Activated naive CD8-positive, alpha-beta T cell treated with anti-CD3 and anti-CD28 coated beads, Interleukin-2, amount 50 U/mL, for 24 hours (primary cell): ENCODE measurements around the gene TOE1.

Source experiments
- ATAC-seq: fragments of 150-1000 bp; cut with Tn5 transposase; one replicate; pipeline ENCODE4 v1.10.0; 2021
- DNase-seq: peaks from one replicate; pipeline ENCODE4 v3.0.0; 2021
- H3K27ac Mint-ChIP-seq: one replicate; pipeline ENCODE4 v1.8.0; 2021; ENCODE audit warnings: mild to moderate bottlenecking, mixed read lengths
- H3K27me3 Mint-ChIP-seq: one replicate; pipeline ENCODE4 v1.8.0; 2021; ENCODE audit warnings: mixed read lengths
- H3K36me3 Mint-ChIP-seq: one replicate; pipeline ENCODE4 v1.8.0; 2021; ENCODE audit warnings: low read depth, mixed read lengths
- H3K4me1 Mint-ChIP-seq: one replicate; pipeline ENCODE4 v1.8.0; 2021; ENCODE audit warnings: mixed read lengths
- H3K4me3 Mint-ChIP-seq: one replicate; pipeline ENCODE4 v1.8.0; 2021; ENCODE audit warnings: mild to moderate bottlenecking, moderate library complexity, mixed read lengths
- H3K9me3 Mint-ChIP-seq: one replicate; pipeline ENCODE4 v1.8.0; 2021; ENCODE audit warnings: mixed read lengths

TOE1 gene

DNA sequence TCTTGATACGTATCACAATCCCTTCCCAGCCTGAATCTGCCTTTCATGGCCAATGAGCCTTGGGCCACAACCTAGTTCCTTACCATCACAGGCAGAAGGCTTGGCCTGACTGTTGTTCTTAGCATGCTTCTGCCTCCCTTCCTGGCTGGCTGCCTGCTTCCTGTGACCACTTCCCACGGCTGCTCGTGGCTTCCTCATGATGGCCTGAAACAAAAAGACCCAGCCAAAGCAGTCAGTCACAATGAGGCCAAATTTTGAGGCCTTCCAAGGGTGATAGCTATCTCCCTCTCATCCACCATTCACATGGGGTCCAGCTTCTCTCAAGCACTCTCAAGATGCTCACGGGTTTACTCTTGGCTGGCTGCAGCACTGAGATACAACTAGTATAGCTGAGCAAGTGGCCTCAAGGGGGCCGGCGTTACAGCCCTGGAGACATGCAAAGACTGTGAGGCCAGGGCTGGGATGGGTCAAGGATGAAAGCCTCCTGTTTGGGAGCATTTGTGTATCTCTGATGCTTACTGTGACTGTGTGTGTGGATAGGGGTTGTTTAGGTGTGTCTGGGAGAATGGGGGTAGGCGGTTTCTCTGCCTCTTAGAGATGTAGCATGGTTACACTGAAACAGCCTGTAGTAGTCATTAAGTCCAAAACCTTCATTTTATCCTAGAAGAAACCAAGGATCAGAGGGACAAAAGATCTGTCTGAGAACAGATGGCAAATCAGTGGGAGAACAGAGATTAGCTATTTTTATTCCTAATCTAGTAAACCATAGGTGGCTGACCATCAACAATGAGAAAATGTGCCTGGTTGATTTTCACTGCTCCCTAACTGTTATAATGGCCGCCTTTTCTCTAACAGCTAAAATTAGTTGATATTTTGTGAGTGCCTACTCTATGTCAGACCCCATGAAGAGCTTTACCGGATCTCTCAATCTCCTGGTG lies 5.4 kb upstream of the TOE1 start:
- peaks cover 29% of the 10 kb centered on the region for H3K4me1 Mint-ChIP-seq
- no peak overlapping the region for H3K4me3 Mint-ChIP-seq
- ATAC-seq (no peak), DNase-seq (no peak)
- H3K27me3 Mint-ChIP-seq, result no peaks in the 10 kb centered on the region
- H3K36me3 Mint-ChIP-seq, result peaks cover 21% of the 10 kb centered on the region
- H3K27ac Mint-ChIP-seq, result no peak overlapping the region
- peaks cover 4% of the 10 kb centered on the region for H3K9me3 Mint-ChIP-seq

DNA sequence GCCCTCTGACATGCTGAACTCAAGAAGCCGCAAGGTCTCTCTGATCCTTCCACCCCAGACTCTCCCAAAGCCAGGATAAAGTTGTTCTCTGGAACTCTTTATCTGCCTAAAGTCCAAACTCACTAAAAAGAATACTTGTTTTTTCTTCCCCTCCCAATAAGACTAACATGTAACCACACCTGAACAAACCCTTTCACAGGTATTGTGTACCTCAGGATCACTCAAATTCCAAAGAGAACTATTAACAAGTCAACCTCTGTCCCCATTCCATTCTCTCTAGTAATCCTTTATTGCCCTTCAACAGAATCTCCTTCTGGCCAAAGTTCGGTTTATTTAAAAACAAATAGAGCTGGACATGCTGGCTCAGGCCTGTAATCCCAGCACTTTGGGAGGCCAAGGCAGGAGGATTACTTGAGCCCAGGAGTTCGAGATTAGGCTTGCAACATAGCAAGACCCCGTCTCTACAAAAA lies 4.1 kb upstream of the TOE1 start:
- no peak for DNase-seq
- peaks cover 4% of the 10 kb centered on the region for H3K9me3 Mint-ChIP-seq
- ATAC-seq, result no peak
- H3K4me3 Mint-ChIP-seq, result no peak overlapping the region
- no peak overlapping the region for H3K27ac Mint-ChIP-seq
- H3K27me3 Mint-ChIP-seq, result no peaks in the 10 kb centered on the region
- H3K4me1 Mint-ChIP-seq, result peaks cover 32% of the 10 kb centered on the region
- peaks cover 28% of the 10 kb centered on the region for H3K36me3 Mint-ChIP-seq

DNA sequence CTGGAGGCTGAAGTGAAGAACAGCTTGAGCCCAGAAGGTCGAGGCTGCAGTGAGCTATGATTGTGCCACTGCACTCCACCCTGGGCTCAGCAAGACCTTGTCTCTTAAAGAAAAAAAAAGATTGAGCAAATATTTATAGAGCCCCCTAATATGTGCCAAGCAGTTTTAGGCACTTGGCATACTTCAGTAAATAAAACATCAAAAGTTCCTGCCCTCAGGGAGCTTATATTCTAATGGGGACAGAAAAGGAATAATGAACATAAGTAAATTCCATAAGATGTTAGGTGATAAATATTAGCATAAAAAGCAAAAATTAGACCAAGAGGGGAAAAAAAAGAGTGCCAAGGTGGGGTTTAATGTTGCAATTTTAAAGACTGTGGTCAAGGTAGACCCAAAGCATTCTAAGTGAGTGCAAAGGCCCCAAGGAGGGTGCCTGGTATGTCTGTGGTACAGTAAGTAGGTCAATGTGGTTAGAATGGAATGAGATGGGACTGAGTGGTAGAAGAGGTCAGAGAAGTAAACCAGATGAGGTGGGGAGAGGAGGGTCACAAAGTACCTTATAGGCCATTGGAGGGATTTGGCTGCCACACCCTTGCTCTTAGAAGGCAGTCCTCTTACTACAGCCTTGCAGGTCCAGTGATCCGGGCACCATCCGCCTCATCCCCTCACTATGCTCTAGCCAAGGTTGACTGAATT lies 2.2 kb upstream of the TOE1 start:
- peaks cover 48% of the 10 kb centered on the region for H3K4me1 Mint-ChIP-seq
- peaks cover 4% of the 10 kb centered on the region for H3K9me3 Mint-ChIP-seq
- H3K27me3 Mint-ChIP-seq, result no peaks in the 10 kb centered on the region
- DNase-seq, result no peak
- peak overlapping the region; percentile 43 for H3K27ac Mint-ChIP-seq
- H3K36me3 Mint-ChIP-seq, result peaks cover 41% of the 10 kb centered on the region
- H3K4me3 Mint-ChIP-seq, result peak overlapping the region; percentile 100
- ATAC-seq, result no peak

- H3K4me1 Mint-ChIP-seq, result peaks cover 47% of the 10 kb centered on the region
- no peaks in the 10 kb centered on the region for H3K27me3 Mint-ChIP-seq
- peaks cover 4% of the 10 kb centered on the region for H3K9me3 Mint-ChIP-seq
- H3K27ac Mint-ChIP-seq, result peak overlapping the region; percentile 100
- peak overlapping the region; percentile 100 for H3K4me3 Mint-ChIP-seq
- H3K36me3 Mint-ChIP-seq, result peaks cover 62% of the 10 kb centered on the region
- no peak for DNase-seq
- ATAC-seq, result peak; percentile 3
Measured at GRCh38 chr1:45340816-45341466, 971 bp downstream of the TOE1 start.

DNA sequence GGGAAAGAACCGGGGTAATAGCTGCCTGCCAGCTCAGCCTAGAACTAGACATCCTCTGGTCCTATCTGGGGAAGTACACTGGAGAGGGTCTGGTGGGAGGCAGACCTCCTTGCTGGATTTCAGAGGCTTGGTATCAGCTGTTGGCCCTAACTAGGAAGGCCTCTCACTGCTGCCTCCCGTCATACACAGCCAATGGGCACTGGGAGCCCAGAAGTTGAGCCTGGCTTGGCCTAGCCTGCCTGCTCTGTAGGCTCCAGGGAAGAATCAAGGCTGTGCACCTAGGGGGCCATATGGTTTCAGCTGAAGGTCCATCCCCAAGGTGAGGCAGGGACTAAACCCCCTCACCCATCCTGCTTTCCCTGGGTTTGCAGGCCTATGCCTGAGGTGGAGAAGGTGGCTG lies 4.5 kb downstream of the TOE1 start:
- Mint-ChIP-seq H3K4me3 (no peak overlapping the region), H3K27me3 (no peaks in the 10 kb centered on the region), H3K4me1 (peaks cover 34% of the 10 kb centered on the region), H3K9me3 (no peaks in the 10 kb centered on the region), H3K27ac (peak overlapping the region; percentile 19), H3K36me3 (peaks cover 56% of the 10 kb centered on the region)
- DNase-seq (no peak), ATAC-seq (no peak)

DNA sequence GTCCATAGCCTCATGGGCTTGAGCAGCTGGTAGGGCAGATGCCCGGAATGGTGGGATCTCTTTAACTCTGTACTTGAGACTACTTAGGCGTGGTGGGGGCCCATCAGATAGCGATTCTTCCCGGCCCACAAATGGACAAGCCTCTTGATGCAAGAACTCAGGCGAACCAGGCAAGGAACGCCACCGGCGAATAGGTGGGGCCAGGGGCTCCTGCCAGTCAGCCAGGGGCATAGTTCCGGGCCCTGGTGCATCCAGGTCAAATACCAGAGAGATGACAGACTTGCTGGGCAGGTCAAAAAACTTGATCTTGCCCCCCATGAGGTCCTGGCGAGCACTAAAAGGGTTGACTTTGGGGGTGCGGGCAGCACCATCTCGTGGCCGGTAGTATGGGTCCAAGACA lies 5.0 kb downstream of the TOE1 start:
- no peak for ATAC-seq
- no peak for DNase-seq
- Mint-ChIP-seq H3K27me3 (no peaks in the 10 kb centered on the region), H3K36me3 (peaks cover 53% of the 10 kb centered on the region), H3K4me1 (peaks cover 31% of the 10 kb centered on the region), H3K27ac (no peak overlapping the region), H3K9me3 (no peaks in the 10 kb centered on the region), H3K4me3 (no peak overlapping the region)

- no peak for ATAC-seq
- H3K27me3 Mint-ChIP-seq, result no peaks in the 10 kb centered on the region
- no peak overlapping the region for H3K4me3 Mint-ChIP-seq
- peaks cover 22% of the 10 kb centered on the region for H3K4me1 Mint-ChIP-seq
- no peaks in the 10 kb centered on the region for H3K9me3 Mint-ChIP-seq
- DNase-seq, result no peak
- H3K27ac Mint-ChIP-seq, result no peak overlapping the region
- H3K36me3 Mint-ChIP-seq, result peaks cover 41% of the 10 kb centered on the region
Measured at GRCh38 chr1:45346473-45346872, 6.5 kb downstream of the TOE1 start.

DNA sequence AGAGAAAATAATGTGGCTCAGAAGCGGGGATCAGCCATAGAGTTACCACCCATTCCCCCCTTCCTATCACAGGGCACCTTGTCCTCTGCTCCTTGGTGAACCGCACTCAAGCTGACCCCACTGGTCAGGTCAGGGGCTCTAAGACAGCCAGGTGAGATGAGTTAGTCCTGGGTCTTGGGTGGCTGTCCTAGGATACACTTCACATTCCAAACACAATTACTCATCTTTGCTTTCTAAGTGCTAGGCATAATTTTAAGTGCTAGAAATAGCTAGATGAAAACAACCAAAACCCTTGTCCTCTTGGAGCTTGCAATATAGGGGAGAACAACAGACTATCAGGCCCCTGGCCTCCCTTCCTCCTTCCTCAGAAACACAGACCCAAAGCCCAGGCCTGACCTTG lies 8.1 kb downstream of the TOE1 start:
- DNase-seq, result no peak
- H3K4me3 Mint-ChIP-seq, result no peak overlapping the region
- peaks cover 8% of the 10 kb centered on the region for H3K4me1 Mint-ChIP-seq
- peak overlapping the region; percentile 29 for H3K27ac Mint-ChIP-seq
- no peaks in the 10 kb centered on the region for H3K27me3 Mint-ChIP-seq
- H3K36me3 Mint-ChIP-seq, result peaks cover 26% of the 10 kb centered on the region
- no peaks in the 10 kb centered on the region for H3K9me3 Mint-ChIP-seq
- ATAC-seq, result no peak

DNA sequence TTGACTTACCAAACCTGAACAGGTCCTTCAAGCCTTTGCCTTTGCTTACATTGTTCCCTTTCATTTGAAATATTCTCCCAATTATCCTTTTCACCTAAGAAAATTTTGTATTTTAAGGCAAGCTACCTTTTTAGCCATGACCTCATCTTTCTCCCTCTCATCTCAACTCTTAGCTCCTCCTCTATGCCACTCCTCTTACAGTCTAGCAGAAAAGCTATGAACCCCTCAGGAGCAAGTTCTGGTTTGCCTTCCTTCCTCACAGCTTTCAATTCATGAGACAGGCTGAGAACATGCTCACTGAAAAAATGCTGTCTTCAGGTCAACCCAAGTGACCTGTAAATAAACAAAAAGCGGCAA lies 8.6 kb downstream of the TOE1 start:
- H3K27me3 Mint-ChIP-seq, result no peaks in the 10 kb centered on the region
- no peak overlapping the region for H3K27ac Mint-ChIP-seq
- ATAC-seq (no peak), DNase-seq (no peak)
- peaks cover 20% of the 10 kb centered on the region for H3K36me3 Mint-ChIP-seq
- no peak overlapping the region for H3K4me3 Mint-ChIP-seq
- peaks cover 6% of the 10 kb centered on the region for H3K4me1 Mint-ChIP-seq
- H3K9me3 Mint-ChIP-seq, result no peaks in the 10 kb centered on the region

- peak; percentile 84 for ATAC-seq
- peaks cover 5% of the 10 kb centered on the region for H3K4me1 Mint-ChIP-seq
- peak overlapping the region; percentile 66 for H3K27ac Mint-ChIP-seq
Measured at GRCh38 chr1:45348966-45349677, 9.2 kb downstream of the TOE1 start.

DNA sequence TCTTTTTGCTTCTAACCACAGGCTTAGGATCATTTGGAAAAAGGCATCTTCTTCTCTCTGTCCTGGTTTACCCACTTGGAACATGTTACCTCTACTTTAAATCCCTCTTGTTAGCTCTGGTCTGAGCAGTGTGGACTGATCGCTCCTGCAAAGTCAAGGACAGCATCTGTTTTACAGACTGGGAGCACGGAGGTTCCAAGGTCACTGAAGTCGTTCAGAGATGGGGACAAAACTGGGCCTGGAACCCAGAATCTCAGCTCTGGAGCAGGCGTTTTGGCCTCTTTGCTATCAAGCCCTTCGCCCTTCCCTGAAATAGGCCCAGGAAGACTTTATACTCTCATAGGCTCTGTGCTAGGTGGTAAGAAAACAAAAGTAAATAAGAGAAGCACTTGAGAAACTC lies 11.5 kb downstream of the TOE1 start:
- no peak overlapping the region for H3K27ac Mint-ChIP-seq
- no peaks in the 10 kb centered on the region for H3K27me3 Mint-ChIP-seq
- DNase-seq (no peak), ATAC-seq (no peak)
- H3K4me3 Mint-ChIP-seq, result no peak overlapping the region
- peaks cover 5% of the 10 kb centered on the region for H3K4me1 Mint-ChIP-seq
- no peaks in the 10 kb centered on the region for H3K9me3 Mint-ChIP-seq
- H3K36me3 Mint-ChIP-seq, result peaks cover 3% of the 10 kb centered on the region

More at GRCh38 chr1:45348966-45349677, 9.2 kb downstream of the TOE1 start:
- no peaks in the 10 kb centered on the region for H3K9me3 Mint-ChIP-seq
- DNase-seq, result no peak
- H3K27me3 Mint-ChIP-seq, result no peaks in the 10 kb centered on the region
- no peak overlapping the region for H3K4me3 Mint-ChIP-seq
- peaks cover 15% of the 10 kb centered on the region for H3K36me3 Mint-ChIP-seq

- Mint-ChIP-seq H3K9me3 (no peaks in the 10 kb centered on the region), H3K27ac (no peak overlapping the region), H3K4me3 (no peak overlapping the region), H3K36me3 (no peaks in the 10 kb centered on the region), H3K27me3 (no peaks in the 10 kb centered on the region), H3K4me1 (peaks cover 5% of the 10 kb centered on the region)
- no peak for ATAC-seq
- no peak for DNase-seq
Measured at GRCh38 chr1:45353685-45354084, 13.7 kb downstream of the TOE1 start.

DNA sequence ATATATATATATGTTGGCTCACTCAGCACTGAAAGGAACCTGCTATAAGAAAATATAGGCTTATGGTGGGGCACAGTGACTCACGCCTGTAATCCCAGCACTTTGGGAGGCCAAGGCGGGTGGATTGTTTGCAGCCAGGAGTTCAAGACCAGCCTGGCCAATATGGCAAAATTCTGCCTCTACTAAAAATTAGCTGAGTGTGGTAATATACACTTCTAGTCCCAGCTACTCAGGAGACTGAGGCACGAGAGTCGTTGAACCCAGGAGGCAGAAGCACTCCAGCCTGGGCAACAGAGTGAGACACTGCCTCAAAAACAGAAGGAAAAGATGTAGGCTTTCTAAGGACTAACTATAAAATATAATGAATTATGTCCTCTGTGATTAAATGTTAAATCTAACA lies 14.9 kb downstream of the TOE1 start:
- Mint-ChIP-seq H3K4me3 (no peak overlapping the region), H3K27me3 (no peaks in the 10 kb centered on the region), H3K27ac (no peak overlapping the region), H3K9me3 (no peaks in the 10 kb centered on the region), H3K4me1 (peaks cover under 1% of the 10 kb centered on the region), H3K36me3 (no peaks in the 10 kb centered on the region)
- DNase-seq (no peak), ATAC-seq (no peak)

DNA sequence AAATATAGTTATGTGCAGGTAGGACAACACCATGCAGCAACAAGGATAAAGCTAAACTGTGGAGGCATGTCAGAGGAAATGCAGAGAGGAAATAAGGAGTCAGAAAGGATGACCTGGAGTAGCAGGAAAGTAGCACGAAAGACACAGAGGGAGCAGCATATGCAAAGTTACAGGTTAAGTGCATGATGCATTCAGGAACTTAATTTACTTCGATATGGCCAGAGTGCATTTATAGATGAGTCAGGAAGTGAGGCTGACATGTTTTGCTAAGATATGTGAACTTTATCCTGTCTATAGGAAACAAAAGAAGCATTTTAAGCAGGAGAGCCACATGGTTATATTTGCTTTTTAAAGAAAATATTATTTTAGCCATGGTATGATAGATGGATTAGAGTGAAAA lies 15.7 kb downstream of the TOE1 start:
- ATAC-seq, result no peak
- Mint-ChIP-seq H3K4me3 (no peak overlapping the region), H3K4me1 (peaks cover 4% of the 10 kb centered on the region), H3K27ac (no peak overlapping the region), H3K9me3 (no peaks in the 10 kb centered on the region), H3K27me3 (no peaks in the 10 kb centered on the region), H3K36me3 (no peaks in the 10 kb centered on the region)
- DNase-seq, result no peak
